HT-29 (cell line): ENCODE measurements around the gene DCTN5. TPM values are rescaled to one million over a fixed set of nuclear protein-coding genes. Genes with fewer than 3 reads are reported as not detected.
"Not testable (repeated sequence)": the region's sequence is repeated elsewhere in the genome, so short reads cannot be mapped to it uniquely, and the experiment has no call there.

Experiments
- DNase-seq: peaks from one replicate; pipeline ENCODE4 v3.0.0-alpha.2; 2015; ENCODE audit warnings: low spot score
- total RNA-seq: library from RNA; depleted of rRNA; stranded (reverse); fragments of >200 nt; shearing (Covaris generic); gene quantifications from 2 replicates; pipeline ENCODE4 v1.2.3, GENCODE V29; 2014; rRNA removed

The DCTN5 gene
- total RNA-seq = 38.5 and 51.3 TPM in 2 replicates

DNA sequence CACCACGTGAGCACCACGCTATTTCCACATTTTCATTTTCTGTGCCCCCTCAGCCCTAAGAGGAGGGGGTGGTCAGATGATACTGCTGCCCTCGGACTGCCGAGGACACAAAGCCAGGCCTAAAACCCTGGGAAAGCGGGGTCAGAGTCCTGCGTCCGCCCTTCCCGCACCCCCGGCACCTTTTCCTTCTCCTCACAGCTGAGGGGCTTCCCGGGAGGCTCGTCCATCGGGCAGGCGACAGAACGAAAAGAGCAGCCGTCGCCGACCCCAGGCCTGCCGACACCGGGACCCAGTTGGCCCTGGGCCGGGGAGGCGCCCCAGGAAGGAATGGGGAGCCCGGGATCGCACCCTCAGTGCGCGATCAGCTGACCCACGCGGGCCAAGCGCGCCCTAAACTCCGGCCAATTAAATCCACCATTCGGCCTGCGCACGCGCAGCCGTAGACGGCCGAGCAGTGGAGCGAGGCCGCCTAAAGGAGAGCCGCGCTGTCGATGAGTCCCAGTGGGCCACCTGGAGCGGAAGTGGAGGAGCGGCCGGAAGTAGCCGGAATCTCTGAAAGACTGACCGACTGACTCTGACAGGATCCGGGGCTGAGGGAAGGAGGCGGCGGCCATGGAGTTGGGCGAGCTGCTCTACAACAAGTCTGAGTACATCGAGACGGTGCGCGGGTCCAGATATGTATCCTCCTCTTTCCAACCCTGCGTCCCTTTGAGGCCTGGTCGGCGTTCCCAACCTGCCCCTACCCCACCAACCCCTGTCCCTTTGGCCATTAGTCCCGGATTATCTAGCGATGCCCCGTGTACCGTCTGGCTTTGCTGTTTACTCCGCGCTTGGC is at the start of gene DCTN5, which contains the start of gene PALB2:
DCTN5 (plus strand) TSS at position 536 of the 835 bp plus-strand sequence; CDS start at position 613, 77 bp downstream.
PALB2 (minus strand) TSS at position 380 of the 835 bp plus-strand sequence; CDS start at position 227, 153 bp downstream.
- peak; percentile 95 for DNase-seq

- DNase-seq = no peak
Measured at GRCh38 chr16:23594186-23594585, 47.1 kb upstream of the DCTN5 start.

DNA sequence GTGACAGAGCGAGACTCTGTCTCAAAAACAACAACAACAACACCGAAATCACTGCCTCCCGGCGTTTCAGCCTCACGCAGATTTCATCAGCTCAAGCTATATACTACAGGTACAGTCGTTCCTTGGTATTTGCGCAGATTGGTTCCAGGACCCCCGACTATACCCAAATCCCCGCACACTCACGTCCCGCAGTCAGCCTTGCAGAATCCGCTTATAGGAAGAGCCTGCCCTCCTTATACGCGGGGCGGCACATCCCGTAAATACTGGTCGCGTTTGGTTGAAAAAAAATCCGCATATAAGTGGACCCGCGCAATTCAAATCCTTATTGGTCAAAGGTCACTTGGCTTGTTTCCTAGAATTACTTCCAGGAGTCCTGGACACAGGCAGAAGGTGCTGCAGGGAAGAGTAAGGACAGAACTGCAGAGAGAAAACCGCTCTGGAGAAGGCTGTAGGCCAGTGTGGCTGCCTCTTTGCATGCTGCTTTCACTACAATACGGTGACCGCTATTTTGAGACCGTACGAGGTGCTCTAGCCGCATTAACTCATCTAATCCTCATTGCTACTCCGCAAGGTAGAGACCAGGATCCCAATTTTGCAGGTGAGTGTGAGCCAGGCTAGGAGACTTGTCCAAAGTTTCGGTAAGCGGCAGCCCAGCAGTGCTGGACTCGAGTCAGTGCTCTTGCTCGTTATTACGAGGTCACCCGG is 45.9 kb upstream of the DCTN5 start:
- peak; percentile 33 for DNase-seq

- DNase-seq = peak; percentile 91
Measured at GRCh38 chr16:23595951-23596720, 45.1 kb upstream of the DCTN5 start, which contains the start of gene NDUFAB1. NDUFAB1 (minus strand) TSS chr16:23596316; CDS start chr16:23596290, 26 bp downstream.

DNA sequence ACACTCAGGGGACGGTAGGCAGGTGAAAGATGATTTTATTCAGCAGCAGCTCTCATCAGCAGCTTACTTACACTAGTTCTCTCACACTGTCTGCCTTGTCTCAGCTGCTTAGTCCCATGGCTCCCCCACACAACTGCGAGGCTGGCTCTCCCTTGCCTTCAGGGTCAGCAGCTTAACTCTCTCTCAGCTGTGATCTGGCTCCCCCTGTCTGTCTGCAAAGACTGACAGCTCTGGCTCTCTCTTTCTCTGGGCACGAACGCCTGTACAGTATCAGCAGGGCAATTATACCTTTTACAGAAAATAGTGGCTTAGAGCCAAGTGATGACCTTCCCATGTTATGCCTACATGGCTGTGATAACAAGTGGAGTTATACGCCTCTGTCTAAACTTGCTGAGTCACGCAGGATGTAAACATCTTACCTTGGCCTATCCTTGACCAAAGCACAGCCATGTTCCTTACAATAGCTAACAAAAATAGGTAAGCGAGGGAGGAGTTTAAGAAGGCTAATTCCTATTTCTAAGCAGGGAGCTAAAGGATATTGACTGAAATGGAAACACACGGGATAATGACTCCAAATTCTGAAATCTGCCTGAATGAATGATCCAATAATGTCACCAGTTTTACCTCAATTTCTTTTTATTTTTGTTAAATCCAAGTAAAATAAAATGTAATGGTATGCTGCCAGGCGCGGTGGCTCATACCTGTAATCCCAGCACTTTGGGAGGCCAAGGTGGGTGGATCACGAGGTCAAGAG is 44.1 kb upstream of the DCTN5 start:
- DNase-seq = peak; percentile 54

- no peak for DNase-seq
Measured at GRCh38 chr16:23607726-23608125, 33.5 kb upstream of the DCTN5 start.

- no peak for DNase-seq
Measured at GRCh38 chr16:23608194-23608593, 33.1 kb upstream of the DCTN5 start.

- no peak for DNase-seq
Measured at GRCh38 chr16:23609929-23610328, 31.3 kb upstream of the DCTN5 start.

DNA sequence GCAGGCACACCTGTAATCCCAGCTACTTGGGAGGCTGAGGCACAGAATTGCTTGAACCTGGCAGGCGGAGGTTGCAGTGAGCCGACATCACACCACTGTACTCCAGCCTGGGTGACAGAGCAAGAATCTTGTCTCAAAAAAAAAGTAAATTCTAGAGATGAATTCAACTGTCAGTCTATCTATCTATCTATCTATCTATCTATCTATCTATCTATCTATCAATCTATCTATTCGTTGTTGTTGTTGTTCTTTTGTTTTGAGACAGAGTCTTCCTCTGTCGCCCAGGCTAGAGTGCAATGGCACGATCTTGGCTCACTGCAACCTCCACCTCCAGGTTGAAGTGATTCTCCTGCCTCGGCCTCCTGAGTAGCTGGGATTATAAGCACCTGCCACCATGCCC is 30.4 kb upstream of the DCTN5 start:
- DNase-seq = not testable (repeated sequence)

DNA sequence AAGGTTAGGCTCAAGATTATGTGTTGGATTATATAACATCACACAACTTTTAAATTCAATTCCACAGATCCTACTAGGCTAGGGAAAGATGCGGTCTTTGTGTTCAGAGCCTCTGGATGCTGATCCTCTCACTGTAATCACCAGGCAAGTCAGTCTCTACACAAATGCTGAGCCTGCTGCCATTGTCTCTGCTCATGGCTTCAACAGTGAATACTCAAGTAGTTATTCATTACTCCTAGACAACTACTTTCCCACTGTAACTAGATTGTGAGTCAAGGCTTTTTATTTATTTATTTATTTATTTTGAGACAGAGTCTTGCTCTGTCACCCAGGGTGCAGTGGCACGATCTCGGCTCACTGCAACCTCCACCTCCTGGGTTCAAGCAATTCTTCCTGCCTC is 29.3 kb upstream of the DCTN5 start:
- DNase-seq = no peak

DNA sequence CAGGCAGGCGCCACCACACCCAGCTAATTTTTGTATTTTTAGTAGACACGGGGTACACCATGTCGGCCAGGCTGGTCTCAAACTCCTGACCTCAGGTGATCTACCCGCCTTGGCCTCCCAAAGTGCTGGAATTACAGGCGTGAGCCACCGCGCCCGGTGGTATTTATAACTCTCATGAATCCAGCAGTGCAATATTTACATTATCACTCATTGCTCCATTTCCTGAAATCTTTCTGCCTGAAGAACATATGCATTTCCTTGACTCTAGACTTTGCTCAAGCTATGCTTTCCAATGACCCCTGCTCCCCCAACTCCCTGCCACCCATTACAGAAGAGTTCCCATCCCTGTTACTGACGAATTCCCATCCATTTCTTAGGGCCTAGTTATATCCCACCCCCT is 25.5 kb upstream of the DCTN5 start:
- DNase-seq = no peak

DNA sequence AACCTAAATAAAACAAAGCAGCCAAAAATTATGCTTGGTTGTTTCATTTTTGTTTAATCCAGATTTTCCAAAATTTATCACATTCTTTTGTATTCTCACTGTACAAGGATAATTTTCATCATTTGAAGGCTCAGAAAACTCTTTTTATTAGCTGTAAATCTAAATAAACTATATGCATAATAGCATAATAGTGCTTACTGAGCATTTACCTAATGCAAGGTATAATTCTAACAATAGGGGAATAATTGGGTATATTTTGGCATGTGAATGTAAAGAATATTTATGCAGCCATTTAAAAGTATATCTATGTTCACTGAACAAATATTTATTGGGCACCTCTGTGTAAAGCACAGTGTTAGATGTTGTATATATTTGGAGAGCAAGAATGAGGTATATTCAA is 17.2 kb upstream of the DCTN5 start:
- DNase-seq = no peak

- DNase-seq = no peak
Measured at GRCh38 chr16:23629516-23629915, 11.8 kb upstream of the DCTN5 start.

DNA sequence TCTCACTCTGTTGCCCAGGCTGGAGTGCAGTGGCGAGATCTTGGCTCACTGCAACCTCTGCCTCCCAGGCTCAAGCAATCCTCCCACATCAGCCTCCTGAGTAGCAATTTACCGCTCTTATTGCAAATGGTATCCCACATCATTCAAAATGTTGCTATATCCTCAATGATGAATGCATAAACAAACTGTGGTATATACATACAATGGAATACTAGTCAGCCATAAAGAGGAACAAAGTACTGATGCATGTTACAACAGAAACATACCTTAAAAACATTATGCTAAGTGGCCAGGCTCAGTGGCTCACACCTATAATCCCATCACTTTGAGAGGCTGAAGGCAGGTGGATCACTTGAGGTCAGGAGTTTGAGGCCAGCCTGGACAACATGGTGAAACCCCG is 9.4 kb upstream of the DCTN5 start:
- not testable (repeated sequence) for DNase-seq

DNA sequence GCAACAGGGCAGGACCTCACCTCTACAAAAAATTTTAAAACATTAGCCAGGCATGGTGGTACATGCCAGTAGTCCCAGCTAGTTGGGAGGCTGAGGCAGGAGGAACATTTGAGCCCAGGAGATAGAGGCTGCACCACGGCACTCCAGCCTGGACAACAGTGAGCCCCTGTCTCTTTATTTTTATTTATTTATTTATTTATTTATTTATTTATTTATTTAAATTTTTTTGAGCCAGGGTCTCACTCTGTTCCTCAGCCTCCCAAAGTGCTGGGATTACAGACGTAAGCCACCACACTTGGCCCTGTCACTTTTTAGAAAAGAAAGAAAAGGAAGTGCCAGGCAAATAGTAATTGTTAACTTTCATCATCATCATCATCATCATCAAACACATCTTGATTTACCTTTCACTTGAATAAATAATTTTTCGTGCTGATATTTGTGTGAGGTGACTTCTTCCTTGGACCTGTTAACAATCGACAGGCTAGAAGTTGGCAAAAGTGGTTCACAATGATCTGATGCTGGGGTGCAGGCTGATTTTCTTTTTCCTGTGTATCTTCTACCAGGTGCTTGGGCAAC is 6.7 kb upstream of the DCTN5 start:
- no peak for DNase-seq

DNA sequence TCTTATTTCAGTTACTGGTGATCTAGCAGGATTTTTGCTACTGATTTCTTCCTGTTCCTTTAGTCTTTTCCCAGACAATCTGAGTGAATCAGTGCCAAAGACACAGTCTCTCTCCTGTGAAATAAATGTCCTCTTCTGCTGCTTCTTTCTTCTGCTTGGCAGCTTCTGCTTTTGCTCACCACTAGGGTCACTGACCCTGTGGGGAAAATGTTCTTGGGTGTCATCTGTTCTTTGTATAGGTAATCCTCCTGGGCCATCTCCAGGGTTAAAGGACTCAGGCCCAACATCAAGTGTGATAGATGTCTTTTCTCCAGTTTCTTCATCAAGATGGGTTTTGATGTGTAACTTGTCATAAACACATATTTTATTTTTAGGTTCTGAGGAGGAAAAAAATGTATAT is 5.3 kb upstream of the DCTN5 start:
- DNase-seq = no peak

DNA sequence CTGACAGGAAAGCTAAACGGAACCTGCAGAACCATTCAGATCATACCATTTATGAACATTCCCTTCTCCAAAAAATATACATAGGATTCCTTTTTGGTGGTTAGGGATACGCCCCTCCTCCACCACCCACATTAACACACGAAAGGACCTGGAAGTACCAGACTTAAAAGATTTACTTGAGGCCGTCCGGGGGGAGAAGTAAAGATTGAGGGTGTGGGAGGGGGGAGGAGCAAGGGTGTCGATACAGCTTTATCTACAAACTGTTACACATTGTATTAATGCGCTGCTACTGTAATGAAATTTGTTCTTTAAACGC is 693 bp upstream of the DCTN5 start:
- peak; percentile 30 for DNase-seq

GRCh38 chr16:23642246-23642774 is 1.0 kb downstream of the DCTN5 start:
- no peak for DNase-seq

- DNase-seq = no peak
Measured at GRCh38 chr16:23650674-23651416, 9.6 kb downstream of the DCTN5 start.

DNA sequence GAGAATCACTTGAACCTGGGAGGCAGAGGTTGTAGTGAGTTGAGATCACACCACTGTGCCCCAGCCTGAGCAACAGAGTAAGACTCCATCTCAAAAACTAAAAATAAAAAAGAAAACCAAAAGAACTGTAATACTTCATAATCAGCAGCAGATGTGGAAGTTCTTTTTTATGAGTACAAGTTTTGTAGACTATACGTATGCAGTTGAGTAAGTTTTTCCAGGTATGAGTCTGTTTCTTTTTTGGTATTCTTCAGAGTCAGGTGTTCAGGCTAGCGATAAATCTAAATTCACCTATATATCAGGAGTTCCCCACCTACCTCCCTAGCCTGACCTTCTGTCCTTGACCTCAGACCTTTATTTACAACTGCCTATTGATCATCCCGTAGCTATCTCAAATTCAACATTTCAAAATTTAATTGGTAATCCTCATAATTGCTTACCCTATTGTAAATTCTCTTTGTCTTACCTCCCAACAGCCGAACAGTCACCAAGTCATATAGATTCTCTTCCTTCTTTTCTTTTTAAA is 10.7 kb downstream of the DCTN5 start:
- DNase-seq = no peak
